Panc1 (cell line): Measurements from ENCODE around the gene BTD. TPM values are rescaled to one million over a fixed set of nuclear protein-coding genes. Genes with fewer than 3 reads are reported as not detected.

Source experiments
- ATAC-seq: fragments of 200-7000 bp; cut with Tn5 transposase; 2 replicates; pipeline ENCODE4 v1.9.1; 2020; ENCODE audit warnings: mild to moderate bottlenecking, moderate library complexity
- BruUV-seq: library from RNA; stranded (reverse); fragments of 400-500 nt; replicated peaks from 2 replicates; lab custom pipeline; 2021; lab: Mats Ljungman, UMichigan
- CTCF ChIA-PET: fragments of 300-600 bp; sonication (Branson Sonifier 250); formaldehyde crosslinking; loops from one replicate; lab custom pipeline; 2022; ENCODE audit warnings: antibody characterized with exemption; lab: Charles Lee
- POLR2A ChIA-PET: fragments of 300-600 bp; sonication (Branson Sonifier 250); formaldehyde crosslinking; loops from one replicate; lab custom pipeline; 2022; ENCODE audit warnings: antibody characterized with exemption; lab: Charles Lee
- DNase-seq: peaks from one replicate; pipeline ENCODE4 v3.0.0-alpha.2; 2010; ENCODE audit warnings: low read depth, low spot score
- H3K27ac ChIP-seq: 2 replicates; pipeline ENCODE4 v1.5.1; 2011; ENCODE audit warnings: mild to moderate bottlenecking, low read length, inconsistent platforms
- H3K27me3 ChIP-seq: fragments of 200-500 bp; sonication (Bioruptor generic); 2 replicates; pipeline ENCODE4 v1.6.0; 2014; ENCODE audit warnings: low read length, inconsistent platforms; ENCODE audit not compliant: control insufficient read depth, insufficient read depth
- H3K36me3 ChIP-seq: fragments of 200-500 bp; sonication (Bioruptor generic); 2 replicates; pipeline ENCODE4 v1.5.1; 2014; ENCODE audit warnings: inconsistent platforms, mild to moderate bottlenecking, low read length, moderate library complexity; ENCODE audit not compliant: control insufficient read depth, insufficient read depth
- H3K4me1 ChIP-seq: 2 replicates; pipeline ENCODE4 v1.5.1; 2011; ENCODE audit warnings: inconsistent platforms, mild to moderate bottlenecking, low read length, moderate library complexity; ENCODE audit not compliant: control insufficient read depth, insufficient read depth
- H3K4me3 ChIP-seq, 2 experiments: 2 replicates each; pipeline ENCODE4 v1.5.1; 2011 to 2012; ENCODE audit warnings: low read depth in 2 of 2, low read length in 2 of 2, mild to moderate bottlenecking in 2 of 2, inconsistent platforms in 1 of 2, moderate library complexity in 1 of 2
- H3K9me3 ChIP-seq: fragments of 200-500 bp; sonication (Bioruptor generic); 2 replicates; pipeline ENCODE4 v1.5.1; 2014; ENCODE audit warnings: low read depth, mild to moderate bottlenecking, inconsistent platforms, low read length, moderate library complexity; ENCODE audit not compliant: control insufficient read depth, insufficient read depth
- POLR2AphosphoS5 ChIP-seq: IDR thresholded peaks from 2 replicates; pipeline ENCODE4 v1.6.1; 2012; ENCODE audit warnings: mild to moderate bottlenecking, low read depth, low read length, moderate library complexity
- REST ChIP-seq, 2 experiments: IDR thresholded peaks; 2 replicates each; pipeline ENCODE4 v1.6.1; 2011 to 2012; ENCODE audit warnings: low read depth in 2 of 2, control low read depth in 1 of 2, low read length in 1 of 2, mild to moderate bottlenecking in 1 of 2, moderate library complexity in 1 of 2; ENCODE audit not compliant: insufficient read depth in 1 of 2
- SIN3A ChIP-seq: IDR thresholded peaks from 2 replicates; pipeline ENCODE4 v1.6.1; 2012; ENCODE audit warnings: low read depth, mild to moderate bottlenecking, low read length, moderate library complexity, borderline replicate concordance; ENCODE audit not compliant: insufficient read depth
- TCF7L2 ChIP-seq: IDR thresholded peaks from 2 replicates; pipeline ENCODE4 v1.6.1; 2011; ENCODE audit warnings: mild to moderate bottlenecking, low read depth, low read length, inconsistent platforms
- in situ Hi-C: cut with HindIII; loops from 2 replicates; pipeline ENCODE4 v1.10.0; 2016; ENCODE audit warnings: low sequenced_read_pairs, low pct_unique_long_range_greater_than_20kb
- intact Hi-C: fragments of 100-400 bp; cut with micrococcal nuclease; formaldehyde crosslinking; loops from one replicate; pipeline ENCODE4 v1.10.0; 2022; ENCODE audit not compliant: unreplicated experiment
- total RNA-seq: library from RNA; stranded (reverse); gene quantifications from one replicate; pipeline ENCODE4 v1.2.1, GENCODE V29; 2021; ENCODE audit not compliant: unreplicated experiment
- TF ChIP-seq, protein P1 (sequence below): fragments of 450-650 bp; IDR thresholded peaks from 2 replicates; pipeline ENCODE4 v1.5.1; 2017; ENCODE audit warnings: mild to moderate bottlenecking

BTD gene
- total RNA-seq, 1 experiment from 2014 or later: 22.7 TPM

DNA sequence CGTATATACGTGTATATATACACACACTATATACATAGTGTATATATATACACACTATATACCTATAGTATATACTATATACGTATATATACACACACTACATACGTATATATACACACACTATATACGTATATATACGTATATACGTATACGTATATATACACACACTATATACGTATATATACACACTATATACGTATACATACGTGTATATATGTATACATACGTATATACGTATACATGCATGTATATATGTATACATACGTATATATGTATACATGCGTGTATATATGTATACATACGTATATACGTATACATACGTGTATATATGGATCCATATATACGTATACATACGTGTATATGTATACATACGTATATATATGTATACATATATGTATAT is 9.6 kb upstream of the BTD start:
- ChIA-PET CTCF (no interaction called here), POLR2A (no interaction called here)
- intact Hi-C loops (no loop called here), in situ Hi-C loops (no loop called here)
- no TSS peak for BruUV-seq
- TF ChIP-seq, protein P1, sequence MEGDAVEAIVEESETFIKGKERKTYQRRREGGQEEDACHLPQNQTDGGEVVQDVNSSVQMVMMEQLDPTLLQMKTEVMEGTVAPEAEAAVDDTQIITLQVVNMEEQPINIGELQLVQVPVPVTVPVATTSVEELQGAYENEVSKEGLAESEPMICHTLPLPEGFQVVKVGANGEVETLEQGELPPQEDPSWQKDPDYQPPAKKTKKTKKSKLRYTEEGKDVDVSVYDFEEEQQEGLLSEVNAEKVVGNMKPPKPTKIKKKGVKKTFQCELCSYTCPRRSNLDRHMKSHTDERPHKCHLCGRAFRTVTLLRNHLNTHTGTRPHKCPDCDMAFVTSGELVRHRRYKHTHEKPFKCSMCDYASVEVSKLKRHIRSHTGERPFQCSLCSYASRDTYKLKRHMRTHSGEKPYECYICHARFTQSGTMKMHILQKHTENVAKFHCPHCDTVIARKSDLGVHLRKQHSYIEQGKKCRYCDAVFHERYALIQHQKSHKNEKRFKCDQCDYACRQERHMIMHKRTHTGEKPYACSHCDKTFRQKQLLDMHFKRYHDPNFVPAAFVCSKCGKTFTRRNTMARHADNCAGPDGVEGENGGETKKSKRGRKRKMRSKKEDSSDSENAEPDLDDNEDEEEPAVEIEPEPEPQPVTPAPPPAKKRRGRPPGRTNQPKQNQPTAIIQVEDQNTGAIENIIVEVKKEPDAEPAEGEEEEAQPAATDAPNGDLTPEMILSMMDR: no peak
- TF ChIP-seq REST (IDR thresholded peaks at IDR 0.05; ENCODE audit: insufficient read depth in 1 of 2, low read depth in 2 of 2, low read length in 1 of 2) (no peak), TCF7L2 (no peak), POLR2AphosphoS5 (no peak), SIN3A (no peak)
- ATAC-seq (no peak), DNase-seq (no peak)
- H3K27me3 ChIP-seq: no peaks in the 10 kb centered on the region
- no peaks in the 10 kb centered on the region for H3K4me1 ChIP-seq
- H3K9me3 ChIP-seq: no peaks in the 10 kb centered on the region
- H3K36me3 ChIP-seq: peaks cover 23% of the 10 kb centered on the region
- H3K27ac ChIP-seq: no peak overlapping the region
- H3K4me3 ChIP-seq: no peak overlapping the region

DNA sequence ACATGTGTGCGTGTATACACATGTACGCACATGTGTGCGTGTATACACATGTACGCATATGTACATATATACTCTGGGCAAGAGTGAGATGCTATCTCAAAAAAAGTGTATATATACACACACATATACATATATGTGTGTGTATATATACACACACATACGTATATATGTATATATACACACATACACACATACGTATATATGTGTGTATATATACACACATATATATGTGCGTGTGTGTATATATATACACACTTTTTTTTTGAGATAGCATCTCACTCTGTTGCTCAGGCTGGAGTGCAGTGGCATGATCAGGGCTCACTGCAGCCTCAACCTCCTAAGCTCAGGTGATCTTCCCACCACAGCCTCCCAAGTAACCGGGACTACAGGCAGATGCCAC is 8.6 kb upstream of the BTD start:
- Histone ChIP-seq H3K27me3 (no peaks in the 10 kb centered on the region), H3K27ac (no peak overlapping the region), H3K4me3 (no peak overlapping the region), H3K36me3 (peaks cover 22% of the 10 kb centered on the region), H3K9me3 (no peaks in the 10 kb centered on the region), H3K4me1 (no peaks in the 10 kb centered on the region)
- ATAC-seq (no peak), DNase-seq (no peak)
- CTCF ChIA-PET: no interaction called here
- in situ Hi-C loops: no loop called here
- intact Hi-C loops: no loop called here
- BruUV-seq: no TSS peak
- POLR2A ChIA-PET: no interaction called here
- TF ChIP-seq REST (IDR thresholded peaks at IDR 0.05; ENCODE audit: insufficient read depth in 1 of 2, low read depth in 2 of 2, low read length in 1 of 2) (no peak), TCF7L2 (no peak), SIN3A (no peak), POLR2AphosphoS5 (no peak)
- TF ChIP-seq, protein P1: no peak
